ENCODE results near the gene TMEM252.

GRCh38 chr9:68536876-68537615, 3.6 kb downstream of the TMEM252 start:
- TF ChIP-seq JUND (IDR thresholded peaks at IDR 0.05) (no peak), SMC3 (IDR thresholded peaks at IDR 0.05; ENCODE audit: low read depth, low read length) (no peak), RXRA (IDR thresholded peaks at IDR 0.05; ENCODE audit: borderline replicate concordance, low read depth) (no peak), CTCF (IDR thresholded peaks at IDR 0.05) (no peak), RAD21 (IDR thresholded peaks at IDR 0.05; ENCODE audit: low read length) (no peak), TAF1 (IDR thresholded peaks at IDR 0.05; ENCODE audit: borderline replicate concordance, low read depth, low read length) (no peak), POLR2AphosphoS5 (IDR thresholded peaks at IDR 0.05; ENCODE audit: low read depth, low read length) (no peak)
- TF ChIP-seq, protein P1, sequence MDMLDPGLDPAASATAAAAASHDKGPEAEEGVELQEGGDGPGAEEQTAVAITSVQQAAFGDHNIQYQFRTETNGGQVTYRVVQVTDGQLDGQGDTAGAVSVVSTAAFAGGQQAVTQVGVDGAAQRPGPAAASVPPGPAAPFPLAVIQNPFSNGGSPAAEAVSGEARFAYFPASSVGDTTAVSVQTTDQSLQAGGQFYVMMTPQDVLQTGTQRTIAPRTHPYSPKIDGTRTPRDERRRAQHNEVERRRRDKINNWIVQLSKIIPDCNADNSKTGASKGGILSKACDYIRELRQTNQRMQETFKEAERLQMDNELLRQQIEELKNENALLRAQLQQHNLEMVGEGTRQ (IDR thresholded peaks at IDR 0.05; ENCODE audit: borderline replicate concordance, low read depth, low read length), result no peak
- TF ChIP-seq, protein P2, sequence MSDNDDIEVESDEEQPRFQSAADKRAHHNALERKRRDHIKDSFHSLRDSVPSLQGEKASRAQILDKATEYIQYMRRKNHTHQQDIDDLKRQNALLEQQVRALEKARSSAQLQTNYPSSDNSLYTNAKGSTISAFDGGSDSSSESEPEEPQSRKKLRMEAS (IDR thresholded peaks at IDR 0.05; ENCODE audit: low read depth), result no peak

Measured in SK-N-SH (cell line).